ENCODE results near the gene GABRG3.

DNA sequence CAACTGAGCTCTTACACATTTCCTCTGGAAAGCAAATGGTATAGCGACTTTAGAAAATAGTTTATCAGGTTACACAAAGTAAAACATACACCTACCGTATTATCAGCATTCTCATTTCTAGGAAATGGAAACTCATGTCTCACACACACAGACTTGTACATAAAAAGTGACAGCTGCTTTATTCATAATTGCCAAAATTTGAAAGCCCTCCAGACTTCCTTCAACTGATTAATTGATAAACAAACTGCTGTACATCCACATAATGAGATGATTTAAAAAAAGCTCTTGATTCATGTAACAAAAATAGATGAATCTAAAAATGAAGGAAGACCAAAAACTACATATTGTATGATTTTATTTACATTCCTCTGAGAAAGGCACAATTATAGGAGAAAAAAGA, 425.5 kb downstream of the GABRG3 start:
- TF ChIP-seq CTCF (conservative IDR thresholded peaks at IDR 0.05; ENCODE audit: low read depth, low read length), result no peak
- TF ChIP-seq MAFK (IDR thresholded peaks at IDR 0.05; ENCODE audit: low read depth, low read length), result no peak
- no peak for TF ChIP-seq RCOR1 (IDR thresholded peaks at IDR 0.05; ENCODE audit: insufficient replicate concordance, low read length)
- no peak for TF ChIP-seq USF2 (IDR thresholded peaks at IDR 0.05; ENCODE audit: low read depth, low read length)
- TF ChIP-seq CEBPB (IDR thresholded peaks at IDR 0.05; ENCODE audit: low read depth, low read length), result no peak
- TF ChIP-seq MXI1 (IDR thresholded peaks at IDR 0.05; ENCODE audit: borderline replicate concordance, low read depth, low read length), result no peak
- TF ChIP-seq BHLHE40 (IDR thresholded peaks at IDR 0.05; ENCODE audit: low read depth, low read length), result no peak
- no peak for TF ChIP-seq POLR2A (IDR thresholded peaks at IDR 0.05; ENCODE audit: low read depth, low read length)
- TF ChIP-seq SMC3 (IDR thresholded peaks at IDR 0.05; ENCODE audit: low read depth, low read length), result no peak

Measured in IMR-90 (cell line).